ENCODE results near the gene LETM1. TPM values are rescaled to one million over a fixed set of nuclear protein-coding genes. Genes with fewer than 3 reads are reported as not detected.

The LETM1 gene
- total RNA-seq, 8 experiments from 2014 or later = 19.8 to 74.0 (median 30.2) TPM

DNA sequence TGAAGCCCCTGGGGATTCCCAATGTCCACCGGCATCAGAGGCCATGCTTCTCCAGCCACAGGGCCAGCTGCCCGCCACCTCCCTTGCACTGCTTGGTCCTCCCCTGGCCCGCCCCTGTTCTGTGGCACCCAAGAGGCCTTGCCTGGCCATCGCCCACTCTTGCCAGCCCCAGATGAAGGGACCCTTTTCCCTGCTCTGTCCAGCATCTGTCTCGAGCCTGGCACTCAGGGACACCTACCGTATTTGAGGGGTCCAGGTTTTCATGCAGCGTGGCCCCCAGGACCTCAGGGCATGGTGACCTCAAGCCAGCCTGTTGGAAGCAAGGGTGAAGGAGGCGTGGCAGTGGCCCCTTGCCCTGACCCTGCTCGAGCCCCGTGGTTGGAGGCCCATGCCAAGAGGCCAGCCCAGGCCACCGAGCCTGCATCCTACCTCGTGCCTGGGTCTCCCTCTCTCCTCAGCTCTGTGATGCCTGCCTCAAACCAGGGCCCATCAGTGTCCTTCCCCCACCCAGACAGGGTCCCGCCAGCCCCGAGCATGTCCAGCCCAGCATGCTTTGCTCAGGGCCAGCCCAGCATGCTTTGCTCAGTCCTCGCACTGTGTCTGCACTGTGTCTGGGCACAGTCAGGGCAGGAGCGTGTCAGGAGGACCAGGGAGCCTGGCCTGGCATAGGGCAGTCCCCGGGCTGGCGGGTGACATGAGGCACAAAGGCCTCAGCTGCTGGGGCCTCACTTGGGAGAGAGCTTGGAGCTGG is 77.1 kb downstream of the LETM1 start:
- in situ Hi-C loops (cut with MboI; ENCODE audit: low pct_unique_long_range_greater_than_20kb in 2 of 9, low sequenced_read_pairs in 9 of 9, unreplicated experiment in 9 of 9) = no loop called here
- peak overlapping the region in 1 of 2 donors; percentile 54 for H3K27ac ChIP-seq

DNA sequence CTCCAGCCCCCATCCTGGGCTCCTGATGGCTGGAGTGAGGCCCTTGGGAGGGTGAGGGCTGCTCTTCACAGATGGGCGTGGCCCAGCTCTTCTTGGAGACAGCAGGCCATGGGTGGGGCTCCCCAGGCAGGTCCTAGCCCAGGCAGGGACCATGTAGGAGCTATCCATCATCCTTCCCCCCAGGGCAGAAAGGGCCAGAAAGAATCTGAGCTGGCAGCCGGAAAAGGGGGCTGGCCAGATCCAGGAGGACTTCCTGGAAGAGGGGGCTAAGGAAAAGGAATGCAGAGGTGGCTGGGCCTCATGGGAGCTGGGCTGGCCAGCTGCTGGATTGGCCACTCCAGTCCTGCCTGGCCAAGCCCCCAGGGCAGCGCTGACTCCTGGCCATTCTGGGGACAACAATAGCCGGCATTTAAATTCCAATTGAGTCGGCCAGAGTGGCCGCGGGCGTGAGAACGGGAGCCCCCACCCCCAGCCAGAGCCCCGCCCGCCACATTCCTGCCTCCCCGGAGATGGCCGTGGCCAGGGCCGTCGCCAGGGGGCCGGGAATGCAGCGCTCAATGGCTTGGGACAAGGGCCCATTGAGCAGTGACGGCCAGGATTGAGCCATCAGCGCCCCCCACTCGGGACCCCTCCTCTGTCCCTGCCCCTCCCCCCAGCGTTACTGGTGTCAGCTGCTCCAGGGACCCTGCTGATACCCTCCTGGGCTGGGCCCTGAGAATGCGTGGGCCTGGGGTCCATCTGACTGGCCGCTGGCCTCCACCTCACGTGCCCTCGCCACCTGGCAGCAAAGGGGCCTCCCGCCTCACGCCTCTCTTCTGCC is 77.9 kb downstream of the LETM1 start:
- in situ Hi-C loops (cut with MboI; ENCODE audit: low pct_unique_long_range_greater_than_20kb in 2 of 9, low sequenced_read_pairs in 9 of 9, unreplicated experiment in 9 of 9) = no loop called here
- H3K4me3 ChIP-seq = no peak overlapping the region
- 23% methylated on average over 3 of the region's 27 CpGs; no CpG with 5 or more reads in 9 of the 10 experiments for WGBS, 10 experiments
- peaks cover 43 to 57% of the 10 kb centered on the region in 2 donors for H3K4me1 ChIP-seq (replicated peaks in 1 of 2)
- peak overlapping the region in 1 of 2 donors; percentile 54 for H3K27ac ChIP-seq
- peak; percentile 80 to 89 (median 81) for ATAC-seq (replicated peaks in 6 of 8)

More for the DNA sequence above, 77.1 kb downstream of the LETM1 start:
- 60 to 100% (median 76%) methylated on average over 1 to 3 of the region's 18 CpGs; no CpG with 5 or more reads in 6 of the 10 experiments for whole genome bisulfite sequencing, 10 experiments
- H3K4me1 ChIP-seq (replicated peaks in 1 of 2) = peaks cover 43 to 52% of the 10 kb centered on the region in 2 donors
- ATAC-seq (replicated peaks in 6 of 8) = no peak
- no peak overlapping the region for H3K4me3 ChIP-seq

DNA sequence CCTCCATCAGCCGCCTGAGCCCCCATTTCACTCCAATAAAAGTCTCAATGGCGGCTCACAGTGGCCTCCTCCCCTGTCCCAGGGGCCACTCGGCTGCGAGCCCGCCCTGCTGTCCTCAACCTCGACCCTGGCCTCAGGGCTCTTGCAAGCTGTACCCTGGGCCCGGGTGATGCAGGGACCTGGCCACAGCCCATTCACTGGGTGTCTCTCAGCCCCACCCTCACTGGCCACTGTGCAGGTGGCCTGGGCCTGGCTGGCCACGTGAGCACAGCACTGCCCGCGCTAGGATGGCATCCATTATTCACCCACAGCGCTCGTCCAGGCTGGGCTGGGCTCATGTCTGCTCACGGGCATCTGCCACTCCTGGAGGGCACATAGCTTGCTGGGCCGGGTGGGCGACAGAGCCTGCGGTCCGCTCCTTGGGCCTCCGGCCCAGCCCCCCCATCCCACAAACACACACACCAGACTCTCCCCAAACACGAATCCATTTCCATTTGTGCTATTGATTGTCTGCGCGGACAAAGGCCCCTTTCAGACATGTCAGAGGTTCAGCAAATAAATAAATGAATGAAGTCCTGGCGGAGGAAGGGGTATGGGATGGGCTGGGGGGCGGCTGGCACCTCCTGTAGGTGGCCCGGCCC is 79.3 kb downstream of the LETM1 start:
- in situ Hi-C loops (cut with MboI; ENCODE audit: low pct_unique_long_range_greater_than_20kb in 2 of 9, low sequenced_read_pairs in 9 of 9, unreplicated experiment in 9 of 9) = no loop called here
- peak in 3 of 8 experiments; percentile 6 to 8 (median 6) for ATAC-seq (replicated peaks in 6 of 8)
- 43 to 100% (median 86%) methylated on average over 1 to 12 of the region's 24 CpGs; no CpG with 5 or more reads in 4 of the 10 experiments for WGBS, 10 experiments
- H3K27ac ChIP-seq = peak overlapping the region in 1 of 2 donors; percentile 28
- peaks cover 49 to 70% of the 10 kb centered on the region in 2 donors for H3K4me1 ChIP-seq (replicated peaks in 1 of 2)
- H3K4me3 ChIP-seq = no peak overlapping the region

DNA sequence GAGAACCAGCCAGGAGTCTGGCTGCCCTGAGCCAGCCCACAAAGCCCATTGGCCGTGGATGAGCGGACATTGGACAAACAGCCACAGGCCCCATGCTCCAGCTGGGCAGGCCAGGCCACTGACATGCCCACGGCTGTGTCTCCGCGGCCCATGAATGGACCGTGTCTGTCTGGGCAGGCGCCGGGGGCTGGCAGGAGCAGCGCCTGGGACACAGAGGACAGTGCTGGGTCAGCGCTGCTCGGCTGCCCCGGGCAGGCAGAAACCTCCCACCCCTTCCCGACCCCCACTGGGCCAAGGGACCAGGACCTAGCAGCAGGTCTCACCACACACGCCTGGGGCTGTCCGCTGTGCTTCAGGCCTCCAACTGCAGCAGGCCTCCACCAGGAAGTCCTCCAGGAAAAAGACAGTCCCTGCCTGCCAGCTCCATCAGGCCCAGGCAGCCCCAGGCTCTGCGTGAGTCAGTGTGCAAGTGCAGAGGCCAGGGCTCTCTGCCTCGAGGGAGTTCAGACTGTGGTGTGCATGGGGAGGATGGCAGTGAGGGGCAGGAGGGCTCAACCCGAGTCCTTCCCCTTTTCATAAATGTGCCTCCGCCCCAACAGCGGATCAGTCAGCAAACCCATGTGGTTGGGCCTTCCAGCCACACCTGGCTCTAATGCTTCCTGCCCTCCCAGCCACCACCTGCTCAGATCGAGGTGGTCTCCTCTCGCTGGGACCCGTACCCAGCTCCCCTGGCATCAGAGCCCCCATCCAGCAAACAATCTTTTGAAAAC is 80.0 kb downstream of the LETM1 start:
- in situ Hi-C loops (cut with MboI; ENCODE audit: low pct_unique_long_range_greater_than_20kb in 2 of 9, low sequenced_read_pairs in 9 of 9, unreplicated experiment in 9 of 9) = no loop called here
- ATAC-seq (replicated peaks in 6 of 8) = peak in 2 of 8 experiments; percentile 22 to 41
- WGBS, 10 experiments = 0 to 100% (median 79%) methylated on average over 1 to 6 of the region's 23 CpGs; no CpG with 5 or more reads in 4 of the 10 experiments
- no peak overlapping the region for H3K4me3 ChIP-seq
- H3K27ac ChIP-seq = no peak overlapping the region
- peaks cover 56 to 78% of the 10 kb centered on the region in 2 donors for H3K4me1 ChIP-seq (replicated peaks in 1 of 2)

DNA sequence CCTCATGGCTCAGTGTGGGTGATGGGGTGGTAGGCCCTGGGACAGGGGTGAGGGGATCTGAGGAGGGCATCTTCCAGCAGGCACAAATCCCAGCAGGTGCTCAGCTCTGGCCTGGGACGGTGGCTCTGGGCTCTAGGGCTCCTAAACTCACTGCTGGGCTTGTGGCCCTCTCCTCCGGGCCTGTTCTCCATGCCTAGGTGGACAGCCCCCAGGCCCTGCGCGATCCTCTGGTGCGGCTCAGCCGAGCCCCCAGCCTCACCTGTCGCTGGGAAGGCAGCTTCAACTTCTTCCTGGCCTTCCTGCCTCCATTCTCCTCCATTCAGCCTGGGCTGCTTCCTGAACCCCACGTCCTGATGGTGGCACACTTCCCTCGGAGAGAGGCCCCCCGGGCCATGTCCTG is 82.2 kb downstream of the LETM1 start:
- H3K4me1 ChIP-seq (replicated peaks in 1 of 2) = peaks cover 60 to 80% of the 10 kb centered on the region in 2 donors
- in situ Hi-C loops (cut with MboI; ENCODE audit: low pct_unique_long_range_greater_than_20kb in 2 of 9, low sequenced_read_pairs in 9 of 9, unreplicated experiment in 9 of 9) = no loop called here
- no peak overlapping the region for H3K27ac ChIP-seq
- WGBS, 10 experiments = 70 to 93% (median 74%) methylated on average over 2 to 3 of the region's 10 CpGs; no CpG with 5 or more reads in 6 of the 10 experiments
- no peak for ATAC-seq (replicated peaks in 6 of 8)
- H3K4me3 ChIP-seq = no peak overlapping the region

DNA sequence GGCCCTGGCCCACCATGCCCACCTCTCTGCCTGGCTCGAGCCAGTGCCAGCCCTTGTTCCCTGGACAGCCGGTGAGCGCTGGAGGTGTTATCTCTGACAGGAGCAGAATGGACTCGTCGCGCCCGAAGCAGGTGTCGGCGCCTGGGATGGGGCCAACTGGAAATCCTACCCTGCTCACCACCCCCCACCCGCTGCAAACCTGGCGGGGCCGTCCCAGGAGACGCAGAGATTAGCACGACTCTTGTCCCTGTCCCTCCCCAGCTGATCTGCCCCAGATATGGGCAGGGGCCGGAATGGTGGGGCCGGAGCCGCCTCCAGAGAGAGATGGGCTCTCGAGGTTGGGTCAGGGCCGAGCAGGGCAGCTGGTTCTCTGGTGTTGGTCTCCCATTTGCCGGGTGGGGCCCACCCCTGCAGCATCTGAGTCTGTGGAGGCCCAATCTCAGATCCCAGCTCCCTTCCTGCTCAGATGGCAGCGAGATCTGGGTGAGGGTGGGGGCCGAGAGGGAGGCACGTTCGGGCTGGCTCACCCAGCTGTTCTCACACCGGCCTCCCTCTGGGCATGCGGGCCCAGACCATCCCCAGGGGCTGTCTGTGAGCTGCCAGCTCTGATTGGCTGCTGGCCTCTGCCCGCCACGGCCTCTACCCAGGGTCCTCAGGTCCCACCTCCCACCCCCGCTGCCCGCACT is 83.0 kb downstream of the LETM1 start:
- ATAC-seq (replicated peaks in 6 of 8) = no peak
- WGBS, 10 experiments = 86% methylated on average over 7 of the region's 30 CpGs; no CpG with 5 or more reads in 9 of the 10 experiments
- Histone ChIP-seq H3K4me1 (replicated peaks in 1 of 2) (peaks cover 60 to 80% of the 10 kb centered on the region in 2 donors), H3K27ac (no peak overlapping the region), H3K4me3 (no peak overlapping the region)
- in situ Hi-C loops (cut with MboI; ENCODE audit: low pct_unique_long_range_greater_than_20kb in 2 of 9, low sequenced_read_pairs in 9 of 9, unreplicated experiment in 9 of 9) = no loop called here

DNA sequence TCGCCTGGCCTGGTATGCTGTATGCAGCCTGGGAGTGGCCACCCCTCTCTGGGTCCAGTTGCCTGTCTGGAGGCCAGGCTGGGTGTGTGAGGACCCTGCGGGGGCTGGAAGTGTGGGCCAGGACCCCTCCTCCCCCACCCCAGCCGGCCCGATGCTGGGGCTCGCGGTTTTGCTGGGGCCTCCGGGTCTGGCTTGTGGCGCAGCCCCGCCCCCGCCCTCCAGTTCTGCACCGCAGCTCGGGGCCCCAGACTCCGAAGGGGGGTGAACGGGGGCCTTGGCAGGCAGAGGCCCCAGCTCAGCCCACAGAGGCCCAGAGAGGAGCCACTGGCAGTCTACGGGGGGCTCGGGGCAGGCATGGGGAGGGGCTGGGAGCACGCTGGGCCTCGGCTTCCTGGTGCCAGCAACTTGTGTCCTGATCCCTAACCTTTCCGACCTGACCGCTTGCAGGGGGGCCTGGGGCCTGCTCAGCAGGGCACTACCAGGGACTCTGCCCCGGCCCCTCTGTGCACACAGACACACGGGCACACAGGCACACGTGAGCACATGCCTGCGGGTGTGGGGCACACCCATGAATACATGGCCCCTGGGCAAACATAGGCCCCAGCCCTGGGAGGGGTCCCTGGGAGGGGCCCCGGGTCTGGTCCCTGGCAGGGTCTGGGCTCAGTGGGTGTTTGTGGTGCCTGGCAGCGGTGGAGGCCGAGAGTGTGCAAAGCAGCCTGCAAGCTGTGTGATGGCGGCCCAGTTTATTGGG is 84.2 kb downstream of the LETM1 start:
- Histone ChIP-seq H3K4me1 (replicated peaks in 1 of 2) (peaks cover 57 to 76% of the 10 kb centered on the region in 2 donors), H3K27ac (no peak overlapping the region), H3K4me3 (no peak overlapping the region)
- in situ Hi-C loops (cut with MboI; ENCODE audit: low pct_unique_long_range_greater_than_20kb in 2 of 9, low sequenced_read_pairs in 9 of 9, unreplicated experiment in 9 of 9) = no loop called here
- peak in 4 of 8 experiments; percentile 5 to 11 (median 10) for ATAC-seq (replicated peaks in 6 of 8)
- WGBS, 10 experiments = 0 to 100% methylated on average over 1 of the region's 28 CpGs; no CpG with 5 or more reads in 8 of the 10 experiments

DNA sequence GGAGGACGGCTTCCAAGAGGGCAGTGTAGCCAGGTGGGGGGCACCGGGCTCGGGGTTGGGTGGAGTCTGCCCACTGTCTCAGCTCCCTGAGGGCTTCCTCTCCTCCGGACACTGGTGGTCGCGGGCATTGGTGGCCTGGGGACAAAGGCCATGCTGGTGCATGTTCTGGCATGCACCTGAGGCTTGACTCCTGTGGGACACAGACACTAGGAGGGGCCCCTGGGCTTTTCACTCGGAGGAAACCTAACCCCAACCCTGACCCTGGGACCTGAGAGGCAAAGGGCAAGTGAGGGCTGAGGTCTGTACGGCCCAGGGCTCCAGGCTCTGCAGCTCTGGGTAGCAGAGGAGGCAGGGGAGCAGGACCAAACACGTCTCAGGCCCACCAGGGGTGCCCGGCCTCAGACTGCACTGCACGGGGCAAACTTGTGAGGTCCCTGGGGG is 85.1 kb downstream of the LETM1 start:
- in situ Hi-C loops (cut with MboI; ENCODE audit: low pct_unique_long_range_greater_than_20kb in 2 of 9, low sequenced_read_pairs in 9 of 9, unreplicated experiment in 9 of 9) = no loop called here
- 76% methylated on average over 4 of the region's 11 CpGs; no CpG with 5 or more reads in 9 of the 10 experiments for WGBS, 10 experiments
- H3K4me1 ChIP-seq (replicated peaks in 1 of 2) = peaks cover 57 to 76% of the 10 kb centered on the region in 2 donors

DNA sequence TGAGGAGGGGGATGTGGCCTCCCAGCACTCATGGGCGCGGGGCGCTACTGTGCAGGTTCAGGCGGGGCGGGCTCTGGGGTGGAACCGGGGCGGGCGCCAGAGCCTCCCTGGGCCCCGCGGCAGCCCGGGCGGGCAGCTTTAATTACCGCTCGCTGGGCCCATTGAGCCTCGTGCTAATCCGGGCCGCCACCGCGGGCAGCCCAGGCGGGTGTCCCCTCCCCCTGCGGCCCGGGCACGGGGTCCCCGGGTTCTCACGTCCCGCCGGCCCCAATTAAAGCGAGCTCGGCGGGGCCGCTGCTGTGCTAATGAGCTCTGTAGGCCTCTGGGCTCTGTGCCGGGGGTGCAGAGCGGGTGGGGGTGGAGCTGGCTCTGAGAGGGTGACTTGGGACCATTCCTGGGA is 85.7 kb downstream of the LETM1 start:
- Histone ChIP-seq H3K4me1 (replicated peaks in 1 of 2) (peaks cover 54 to 76% of the 10 kb centered on the region in 2 donors), H3K27ac (no peak overlapping the region), H3K4me3 (no peak overlapping the region)
- WGBS, 10 experiments = no CpG with 5 or more reads among the region's 33 CpGs
- in situ Hi-C loops (cut with MboI; ENCODE audit: low pct_unique_long_range_greater_than_20kb in 2 of 9, low sequenced_read_pairs in 9 of 9, unreplicated experiment in 9 of 9) = no loop called here
- peak in 4 of 8 experiments; percentile 1 to 8 (median 6) for ATAC-seq (replicated peaks in 6 of 8)

More for the DNA sequence above, 85.1 kb downstream of the LETM1 start:
- H3K4me3 ChIP-seq = no peak overlapping the region
- H3K27ac ChIP-seq = no peak overlapping the region
- ATAC-seq (replicated peaks in 6 of 8) = no peak

DNA sequence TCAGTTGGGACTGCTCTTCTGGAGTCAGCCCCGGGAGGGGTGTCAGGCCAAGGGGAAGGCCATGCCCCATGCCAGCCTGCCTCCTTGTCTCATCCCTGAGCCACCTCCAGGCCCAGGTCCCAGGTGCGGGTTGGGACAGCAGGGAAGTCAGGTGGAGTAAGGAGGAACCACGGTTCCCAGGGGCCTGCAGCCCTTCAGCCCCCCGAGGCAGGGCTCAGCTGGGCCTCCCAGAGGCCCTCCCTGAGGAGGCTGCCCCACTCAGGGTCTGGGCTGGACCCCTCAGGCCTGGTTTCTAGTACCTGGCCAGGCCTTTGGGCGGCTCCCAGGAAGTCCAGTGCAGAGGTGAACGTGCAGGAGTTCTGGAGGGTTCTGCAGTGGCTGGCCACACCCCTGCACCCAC is 86.3 kb downstream of the LETM1 start:
- Histone ChIP-seq H3K4me1 (replicated peaks in 1 of 2) (peaks cover 54 to 76% of the 10 kb centered on the region in 2 donors), H3K27ac (no peak overlapping the region), H3K4me3 (no peak overlapping the region)
- in situ Hi-C loops (cut with MboI; ENCODE audit: low pct_unique_long_range_greater_than_20kb in 2 of 9, low sequenced_read_pairs in 9 of 9, unreplicated experiment in 9 of 9) = no loop called here
- 80 to 100% methylated on average over 1 of the region's 6 CpGs; no CpG with 5 or more reads in 8 of the 10 experiments for WGBS, 10 experiments
- no peak for ATAC-seq (replicated peaks in 6 of 8)

DNA sequence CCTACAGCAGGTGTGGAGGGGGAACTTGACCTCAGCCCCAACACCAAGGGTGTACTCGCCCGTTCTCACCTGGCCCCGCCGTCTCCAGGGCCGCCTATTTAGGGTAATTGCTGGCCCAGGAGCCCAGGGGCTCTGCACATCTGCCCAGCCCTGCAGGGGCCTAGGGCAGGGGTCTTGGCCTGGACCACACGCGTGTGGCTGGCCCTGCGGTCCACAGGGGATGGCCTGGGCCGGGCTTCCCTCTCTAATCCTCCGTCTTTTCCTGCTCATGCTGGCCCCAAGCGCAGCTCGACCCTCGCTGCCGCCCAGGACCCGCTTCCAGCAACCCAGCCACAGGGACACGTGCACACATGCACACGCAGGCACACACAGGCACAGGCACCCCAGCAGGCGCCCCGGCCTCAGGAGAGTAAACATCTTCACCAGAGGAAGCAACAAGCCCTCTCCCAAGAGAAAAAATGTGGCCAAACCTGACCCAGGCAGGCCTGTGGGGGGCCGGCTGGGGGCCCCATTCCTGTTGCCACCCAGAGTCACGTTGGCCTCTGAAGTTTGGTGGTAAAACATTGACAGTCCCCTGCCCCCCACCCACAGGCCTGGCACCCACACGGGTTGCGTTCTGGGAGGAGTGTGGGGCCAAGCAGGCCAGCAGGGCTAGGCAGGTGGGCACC is 87.5 kb downstream of the LETM1 start:
- Histone ChIP-seq H3K4me3 (peak overlapping the region in 1 of 5 donors; percentile 24), H3K27ac (peak overlapping the region in 1 of 2 donors; percentile 78), H3K4me1 (replicated peaks in 1 of 2) (peaks cover 61 to 75% of the 10 kb centered on the region in 2 donors)
- 43 to 100% (median 60%) methylated on average over 1 to 4 of the region's 23 CpGs; no CpG with 5 or more reads in 3 of the 10 experiments for WGBS, 10 experiments
- in situ Hi-C loops (cut with MboI; ENCODE audit: low pct_unique_long_range_greater_than_20kb in 2 of 9, low sequenced_read_pairs in 9 of 9, unreplicated experiment in 9 of 9) = no loop called here
- ATAC-seq (replicated peaks in 6 of 8) = peak in 1 of 8 experiments; percentile 3

All from motor neuron (in vitro differentiated cells).